ENCODE data around the gene ABCC4.
"Not testable (repeated sequence)": the region's sequence is repeated elsewhere in the genome, so short reads cannot be mapped to it uniquely, and the experiment has no call there.

Gene ABCC4

GRCh38 chr13:95193509-95194230 is 107.6 kb downstream of the ABCC4 start:
- DNase-seq: no peak

GRCh38 chr13:95192998-95193397 is 108.3 kb downstream of the ABCC4 start:
- no peak for DNase-seq

GRCh38 chr13:95192564-95192945 is 108.7 kb downstream of the ABCC4 start:
- not testable (repeated sequence) for DNase-seq

- peak; percentile 10 to 27 (median 22) for DNase-seq
Measured at GRCh38 chr13:95191821-95192563, 109.3 kb downstream of the ABCC4 start.

- no peak for DNase-seq
Measured at GRCh38 chr13:95188128-95188527, 113.1 kb downstream of the ABCC4 start.

GRCh38 chr13:95185851-95186250 is 115.4 kb downstream of the ABCC4 start:
- peak in 2 of 4 experiments; percentile 4 to 20 for DNase-seq

GRCh38 chr13:95185311-95185710 is 115.9 kb downstream of the ABCC4 start:
- no peak for DNase-seq

GRCh38 chr13:95184317-95184716 is 116.9 kb downstream of the ABCC4 start:
- no peak for DNase-seq

GRCh38 chr13:95182570-95183265 is 118.5 kb downstream of the ABCC4 start:
- DNase-seq: no peak

- no peak for DNase-seq
Measured at GRCh38 chr13:95181586-95181985, 119.7 kb downstream of the ABCC4 start.

- no peak for DNase-seq
Measured at GRCh38 chr13:95180513-95181245, 120.6 kb downstream of the ABCC4 start.

GRCh38 chr13:95176611-95177259 is 124.5 kb downstream of the ABCC4 start:
- DNase-seq: peak in 1 of 4 experiments; percentile 3

GRCh38 chr13:95174517-95174916 is 126.7 kb downstream of the ABCC4 start:
- DNase-seq: no peak

GRCh38 chr13:95168191-95168590 is 133.1 kb downstream of the ABCC4 start:
- DNase-seq: no peak

GRCh38 chr13:95167003-95167402 is 134.2 kb downstream of the ABCC4 start:
- not testable (repeated sequence) for DNase-seq

- DNase-seq: no peak
Measured at GRCh38 chr13:95164830-95165229, 136.4 kb downstream of the ABCC4 start.

GRCh38 chr13:95160112-95160906 is 140.9 kb downstream of the ABCC4 start:
- DNase-seq: no peak

GRCh38 chr13:95159458-95159857 is 141.8 kb downstream of the ABCC4 start:
- DNase-seq: no peak

- no peak for DNase-seq
Measured at GRCh38 chr13:95156208-95156607, 145.0 kb downstream of the ABCC4 start.

- DNase-seq: no peak
Measured at GRCh38 chr13:95155504-95155903, 145.7 kb downstream of the ABCC4 start.

- DNase-seq: no peak
Measured at GRCh38 chr13:95155093-95155492, 146.2 kb downstream of the ABCC4 start.

Measured in activated CD4-positive, CD25-positive, alpha-beta regulatory T cell (primary cell).